Activated naive CD8-positive, alpha-beta T cell treated with anti-CD3 and anti-CD28 coated beads, Interleukin-2, amount 50 U/mL, for 16 hours (primary cell): ENCODE data around the gene MEGF11.

Experiments
- DNase-seq: peaks from one replicate; pipeline ENCODE4 v3.0.0-alpha.2; 2020; ENCODE audit warnings: low read depth, low spot score

MEGF11 gene

GRCh38 chr15:66065325-66065724 is 188.2 kb downstream of the MEGF11 start:
- DNase-seq = no peak

GRCh38 chr15:66063147-66063546 is 190.4 kb downstream of the MEGF11 start:
- no peak for DNase-seq

- DNase-seq = no peak
Measured at GRCh38 chr15:66057089-66057488, 196.5 kb downstream of the MEGF11 start.

- no peak for DNase-seq
Measured at GRCh38 chr15:66053991-66054390, 199.6 kb downstream of the MEGF11 start.

- no peak for DNase-seq
Measured at GRCh38 chr15:66051833-66052232, 201.7 kb downstream of the MEGF11 start.

GRCh38 chr15:66050264-66050663 is 203.3 kb downstream of the MEGF11 start:
- DNase-seq = no peak

GRCh38 chr15:66049353-66049752 is 204.2 kb downstream of the MEGF11 start:
- no peak for DNase-seq

- DNase-seq = no peak
Measured at GRCh38 chr15:66047321-66048024, 206.1 kb downstream of the MEGF11 start.

GRCh38 chr15:66046751-66047150 is 206.8 kb downstream of the MEGF11 start:
- DNase-seq = no peak

- DNase-seq = no peak
Measured at GRCh38 chr15:66046326-66046725, 207.2 kb downstream of the MEGF11 start.

- DNase-seq = no peak
Measured at GRCh38 chr15:66045542-66045941, 208.0 kb downstream of the MEGF11 start.

GRCh38 chr15:66044837-66045236 is 208.7 kb downstream of the MEGF11 start:
- DNase-seq = no peak

- no peak for DNase-seq
Measured at GRCh38 chr15:66043264-66043663, 210.3 kb downstream of the MEGF11 start.

- DNase-seq = no peak
Measured at GRCh38 chr15:66042624-66043023, 210.9 kb downstream of the MEGF11 start.

GRCh38 chr15:66041276-66041675 is 212.3 kb downstream of the MEGF11 start:
- DNase-seq = no peak

- no peak for DNase-seq
Measured at GRCh38 chr15:66040211-66040892, 213.2 kb downstream of the MEGF11 start.

GRCh38 chr15:66039117-66039871 is 214.3 kb downstream of the MEGF11 start:
- no peak for DNase-seq

GRCh38 chr15:66038387-66039116 is 215.0 kb downstream of the MEGF11 start:
- no peak for DNase-seq

GRCh38 chr15:66036859-66037258 is 216.7 kb downstream of the MEGF11 start:
- DNase-seq = no peak

- no peak for DNase-seq
Measured at GRCh38 chr15:66035901-66036300, 217.6 kb downstream of the MEGF11 start.

- no peak for DNase-seq
Measured at GRCh38 chr15:66033143-66033542, 220.4 kb downstream of the MEGF11 start.

- DNase-seq = no peak
Measured at GRCh38 chr15:66032006-66032405, 221.5 kb downstream of the MEGF11 start.
